Amygdala (tissue), 56 donors: ENCODE results near the gene MYADML2.
A peak's percentile ranks its signal among the peaks of the same experiment; 100 is the strongest.
"Not testable (repeated sequence)": the region's sequence is repeated elsewhere in the genome, so short reads cannot be mapped to it uniquely, and the experiment has no call there.

Experiments
- DNase-seq, 56 donors: peaks; one replicate each; lab custom pipeline; 2025; lab: John Stamatoyannopoulos, UW

Gene MYADML2

GRCh38 chr17:81927653-81928543 is 19.1 kb downstream of the MYADML2 start, which contains the start of gene MAFG:
MAFG (minus strand) TSS chr17:81927735; CDS start chr17:81923185, 4,550 bp downstream.
- peak in 55 of 56 donors; percentile 28 to 93 (median 82) for DNase-seq

- DNase-seq, result no peak
Observed at GRCh38 chr17:81927152-81927652, 19.8 kb downstream of the MYADML2 start.

GRCh38 chr17:81926451-81927151 is 20.4 kb downstream of the MYADML2 start:
- peak in 35 of 56 donors; percentile 15 to 82 (median 41) for DNase-seq

- DNase-seq, result no peak
Observed at GRCh38 chr17:81925860-81926450, 21.1 kb downstream of the MYADML2 start.

- no peak for DNase-seq
Observed at GRCh38 chr17:81924557-81925532, 22.2 kb downstream of the MYADML2 start.

GRCh38 chr17:81923302-81924260 is 23.5 kb downstream of the MYADML2 start:
- peak in 28 of 56 donors; percentile 11 to 66 (median 34) for DNase-seq

GRCh38 chr17:81922566-81923301 is 24.3 kb downstream of the MYADML2 start:
- DNase-seq, result no peak

- no peak for DNase-seq
Observed at GRCh38 chr17:81921996-81922565, 25.0 kb downstream of the MYADML2 start.

- no peak for DNase-seq
Observed at GRCh38 chr17:81921537-81921862, 25.5 kb downstream of the MYADML2 start.

GRCh38 chr17:81920612-81921536 is 26.2 kb downstream of the MYADML2 start:
- peak in 2 of 56 donors; percentile 16 to 43 for DNase-seq

GRCh38 chr17:81918832-81919545 is 28.0 kb downstream of the MYADML2 start:
- no peak for DNase-seq

GRCh38 chr17:81918333-81918669 is 28.7 kb downstream of the MYADML2 start:
- not testable (repeated sequence) for DNase-seq

- peak in 52 of 56 donors; percentile 9 to 87 (median 72) for DNase-seq
Observed at GRCh38 chr17:81917565-81918332, 29.3 kb downstream of the MYADML2 start, which contains the start of gene SIRT7. SIRT7 (minus strand) TSS chr17:81918176; CDS start chr17:81918131, 45 bp downstream.

GRCh38 chr17:81916234-81917001 is 30.6 kb downstream of the MYADML2 start:
- no peak for DNase-seq
